HG02642 (cell line): ENCODE data around the gene PSMC4.
"Not testable (repeated sequence)": the region's sequence is repeated elsewhere in the genome, so short reads cannot be mapped to it uniquely, and the experiment has no call there.

Experiments used
- ATAC-seq: cut with Tn5 transposase; IDR thresholded peaks from one replicate; pipeline ENCODE4 v1.9.1; 2021; ENCODE audit warnings: mild to moderate bottlenecking; ENCODE audit not compliant: unreplicated experiment, poor library complexity

The PSMC4 gene

GRCh38 chr19:39942366-39942730 is 28.6 kb upstream of the PSMC4 start:
- no peak for ATAC-seq

GRCh38 chr19:39943586-39943985 is 27.4 kb upstream of the PSMC4 start:
- no peak for ATAC-seq

GRCh38 chr19:39946532-39946931 is 24.4 kb upstream of the PSMC4 start:
- no peak for ATAC-seq

- no peak for ATAC-seq
Measured at GRCh38 chr19:39949026-39949747, 21.8 kb upstream of the PSMC4 start.

- ATAC-seq: no peak
Measured at GRCh38 chr19:39951065-39951650, 19.8 kb upstream of the PSMC4 start.

GRCh38 chr19:39951686-39952085 is 19.3 kb upstream of the PSMC4 start:
- ATAC-seq: no peak

- ATAC-seq: no peak
Measured at GRCh38 chr19:39953915-39954314, 17.1 kb upstream of the PSMC4 start.

- ATAC-seq: not testable (repeated sequence)
Measured at GRCh38 chr19:39957886-39958285, 13.1 kb upstream of the PSMC4 start.

GRCh38 chr19:39958942-39959341 is 12.0 kb upstream of the PSMC4 start:
- ATAC-seq: not testable (repeated sequence)

- not testable (repeated sequence) for ATAC-seq
Measured at GRCh38 chr19:39959407-39959806, 11.6 kb upstream of the PSMC4 start.

GRCh38 chr19:39963898-39964297 is 7.1 kb upstream of the PSMC4 start:
- ATAC-seq: no peak

GRCh38 chr19:39966617-39967016 is 4.3 kb upstream of the PSMC4 start:
- ATAC-seq: no peak

GRCh38 chr19:39967561-39967960 is 3.4 kb upstream of the PSMC4 start:
- ATAC-seq: no peak

GRCh38 chr19:39968789-39969188 is 2.2 kb upstream of the PSMC4 start:
- ATAC-seq: no peak

GRCh38 chr19:39969266-39969665 is 1.7 kb upstream of the PSMC4 start:
- no peak for ATAC-seq

- ATAC-seq: no peak
Measured at GRCh38 chr19:39969681-39970424, 1.1 kb upstream of the PSMC4 start.

- peak; percentile 29 for ATAC-seq
Measured at GRCh38 chr19:39970425-39970674, 615 bp upstream of the PSMC4 start.

GRCh38 chr19:39971380-39972035 is 543 bp downstream of the PSMC4 start:
- ATAC-seq: peak; percentile 4

GRCh38 chr19:39974377-39975155 is 3.6 kb downstream of the PSMC4 start:
- no peak for ATAC-seq

- ATAC-seq: no peak
Measured at GRCh38 chr19:39982883-39983282, 11.9 kb downstream of the PSMC4 start.
